Left ventricle myocardium inferior (tissue), 1 donor: ENCODE measurements around the gene NT5DC2. TPM values are rescaled to one million over a fixed set of nuclear protein-coding genes. Genes with fewer than 3 reads are reported as not detected.

Experiments used
- DNase-seq: peaks from one replicate; pipeline ENCODE4 v3.0.0-alpha.2; 2020
- H3K27ac ChIP-seq: fragments of 200-600 bp; replicated peaks from 2 replicates; pipeline ENCODE4 v1.8.0; 2021
- H3K27me3 ChIP-seq: fragments of 200-600 bp; 2 replicates; pipeline ENCODE4 v1.8.0; 2021; ENCODE audit warnings: low read depth
- H3K36me3 ChIP-seq: fragments of 200-600 bp; 2 replicates; pipeline ENCODE4 v1.8.0; 2021
- H3K4me1 ChIP-seq: fragments of 200-600 bp; 2 replicates; pipeline ENCODE4 v1.8.0; 2021
- H3K4me3 ChIP-seq: fragments of 200-600 bp; 2 replicates; pipeline ENCODE4 v1.8.0; 2021; ENCODE audit warnings: mild to moderate bottlenecking, moderate library complexity
- H3K9me3 ChIP-seq: fragments of 200-600 bp; replicated peaks from 2 replicates; pipeline ENCODE4 v1.8.0; 2021
- intact Hi-C: fragments of 100-400 bp; cut with micrococcal nuclease; formaldehyde crosslinking; loops from one replicate; pipeline ENCODE4 v1.11.0; 2022
- total RNA-seq: library from RNA; stranded (reverse); fragmentation: NEBNext Ultra II Directional; extraction: Animal tissue kit (Norgen Biotek cat#: 25700); gene quantifications from one replicate; pipeline ENCODE4 v1.2.1, GENCODE V29; 2021
- TF ChIP-seq, protein P1 (sequence below): fragments of 200-600 bp; IDR thresholded peaks from 2 replicates; pipeline ENCODE4 v1.8.0; 2021; ENCODE audit warnings: antibody characterized with exemption, mild to moderate bottlenecking, borderline replicate concordance
- donor health status: DM: no; HTN: yes; CAD: no; lungs with severe emphysema.

Gene NT5DC2
- total RNA-seq, 1 donor from 2014 or later: 69.3 TPM

DNA sequence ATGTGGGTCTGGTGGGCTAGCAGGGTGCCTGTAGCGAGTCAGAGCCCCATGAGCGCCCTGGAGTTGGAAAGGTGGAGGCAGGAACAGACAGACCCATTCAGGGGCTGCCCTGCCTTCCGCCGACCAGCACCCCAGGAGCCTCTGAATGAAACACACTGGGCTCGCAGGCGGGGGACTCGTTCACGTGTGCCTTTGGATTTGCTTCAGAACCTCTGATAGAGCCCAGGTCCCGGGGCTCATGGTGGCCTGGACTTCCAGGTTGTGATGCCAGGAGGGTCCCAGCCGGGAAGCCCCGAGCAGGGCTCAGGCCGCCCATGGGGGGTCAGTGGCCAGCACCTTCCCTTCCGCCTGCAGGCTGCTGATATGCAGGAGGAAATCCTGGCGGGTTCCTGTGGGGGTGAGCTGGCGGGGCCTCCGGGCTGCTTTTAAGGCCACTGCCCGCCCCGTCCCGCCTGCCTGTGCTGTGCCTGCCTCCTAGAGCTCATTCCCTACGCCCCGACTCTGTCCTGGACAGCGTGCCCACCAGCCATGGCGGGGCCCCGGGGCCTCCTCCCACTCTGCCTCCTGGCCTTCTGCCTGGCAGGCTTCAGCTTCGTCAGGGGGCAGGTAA is 38.7 kb downstream of the NT5DC2 start, which contains the start of gene STAB1:
Gene STAB1 (plus strand): TSS at position 453 of the 610 bp plus-strand sequence. CDS start 76 bp downstream, at position 529.
- no peaks in the 10 kb centered on the region for H3K9me3 ChIP-seq
- DNase-seq: peak; percentile 73
- H3K27me3 ChIP-seq: no peaks in the 10 kb centered on the region
- H3K36me3 ChIP-seq: peaks cover 36% of the 10 kb centered on the region
- peak within 1 kb of the TSS; percentile 81 for H3K27ac ChIP-seq
- TF ChIP-seq, protein P1, sequence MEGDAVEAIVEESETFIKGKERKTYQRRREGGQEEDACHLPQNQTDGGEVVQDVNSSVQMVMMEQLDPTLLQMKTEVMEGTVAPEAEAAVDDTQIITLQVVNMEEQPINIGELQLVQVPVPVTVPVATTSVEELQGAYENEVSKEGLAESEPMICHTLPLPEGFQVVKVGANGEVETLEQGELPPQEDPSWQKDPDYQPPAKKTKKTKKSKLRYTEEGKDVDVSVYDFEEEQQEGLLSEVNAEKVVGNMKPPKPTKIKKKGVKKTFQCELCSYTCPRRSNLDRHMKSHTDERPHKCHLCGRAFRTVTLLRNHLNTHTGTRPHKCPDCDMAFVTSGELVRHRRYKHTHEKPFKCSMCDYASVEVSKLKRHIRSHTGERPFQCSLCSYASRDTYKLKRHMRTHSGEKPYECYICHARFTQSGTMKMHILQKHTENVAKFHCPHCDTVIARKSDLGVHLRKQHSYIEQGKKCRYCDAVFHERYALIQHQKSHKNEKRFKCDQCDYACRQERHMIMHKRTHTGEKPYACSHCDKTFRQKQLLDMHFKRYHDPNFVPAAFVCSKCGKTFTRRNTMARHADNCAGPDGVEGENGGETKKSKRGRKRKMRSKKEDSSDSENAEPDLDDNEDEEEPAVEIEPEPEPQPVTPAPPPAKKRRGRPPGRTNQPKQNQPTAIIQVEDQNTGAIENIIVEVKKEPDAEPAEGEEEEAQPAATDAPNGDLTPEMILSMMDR: no peak
- peaks cover 66% of the 10 kb centered on the region for H3K4me1 ChIP-seq
- H3K4me3 ChIP-seq: peak within 1 kb of the TSS; percentile 66
- intact Hi-C loops: no loop called here

DNA sequence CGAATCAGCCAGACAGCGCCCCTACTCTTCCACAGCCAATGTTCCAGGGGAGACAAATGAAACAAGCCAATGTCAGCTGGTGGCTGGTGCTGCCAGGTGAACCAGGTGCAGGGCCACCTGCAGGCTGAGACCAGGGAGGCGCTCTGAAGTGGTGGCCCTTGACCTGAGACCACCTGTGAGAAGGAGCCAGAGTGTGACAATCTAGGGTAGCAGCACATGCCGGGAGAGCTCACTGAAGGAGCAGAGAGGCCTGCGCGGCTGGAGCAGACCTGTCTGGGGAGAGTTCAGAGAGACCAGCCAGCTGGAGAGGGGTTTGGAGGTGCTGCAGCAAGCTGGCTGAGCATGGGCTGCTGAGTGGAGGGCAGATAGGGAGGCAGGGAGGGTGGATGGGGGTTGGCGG is 39.2 kb downstream of the NT5DC2 start:
- H3K27me3 ChIP-seq: no peaks in the 10 kb centered on the region
- peak overlapping the region; percentile 81 for H3K27ac ChIP-seq
- no peaks in the 10 kb centered on the region for H3K9me3 ChIP-seq
- DNase-seq: no peak
- intact Hi-C loops: no loop called here
- peak overlapping the region; percentile 66 for H3K4me3 ChIP-seq
- peaks cover 71% of the 10 kb centered on the region for H3K4me1 ChIP-seq
- TF ChIP-seq, protein P1: no peak
- H3K36me3 ChIP-seq: peaks cover 42% of the 10 kb centered on the region

DNA sequence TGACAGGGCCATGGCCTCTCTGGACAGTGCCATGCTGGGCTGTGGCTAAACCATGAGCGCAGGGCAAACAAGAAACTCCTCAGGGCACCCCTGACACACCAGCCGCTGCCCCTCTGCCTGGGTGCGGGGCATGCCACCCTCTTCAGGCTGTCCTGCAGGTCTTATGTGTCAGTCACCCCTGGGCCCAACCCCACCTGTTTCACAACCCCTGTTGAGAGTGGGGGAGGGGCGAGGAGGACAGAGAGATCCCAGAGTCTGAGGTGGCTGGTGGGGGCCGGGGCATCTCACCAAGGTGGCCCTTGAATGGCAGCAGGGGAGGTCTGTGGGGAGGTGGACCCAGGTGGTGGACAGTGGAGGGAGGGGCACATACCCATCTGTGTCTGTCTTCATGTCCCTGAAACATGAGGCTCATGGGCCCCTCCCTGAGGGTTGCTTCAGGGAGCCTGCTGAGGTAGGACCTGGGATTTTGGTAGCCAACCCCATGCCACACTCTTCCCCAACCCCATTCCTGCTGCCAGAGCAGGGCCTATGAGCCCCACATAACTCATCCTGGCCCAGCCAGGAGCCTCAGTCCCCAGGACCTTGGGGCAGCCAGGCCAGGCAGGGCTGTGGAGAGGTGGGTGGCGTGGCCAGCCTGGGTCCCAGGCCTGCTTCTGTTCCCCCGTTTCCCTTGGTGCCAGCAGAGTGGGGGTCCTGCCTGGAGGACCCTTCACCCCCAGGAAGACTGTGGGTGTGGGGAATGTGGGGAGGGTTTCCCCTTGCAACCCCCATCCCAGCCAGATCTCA is 40.2 kb downstream of the NT5DC2 start:
- Histone ChIP-seq H3K9me3 (no peaks in the 10 kb centered on the region), H3K4me3 (no peak overlapping the region), H3K27me3 (no peaks in the 10 kb centered on the region), H3K36me3 (peaks cover 52% of the 10 kb centered on the region), H3K4me1 (peaks cover 80% of the 10 kb centered on the region), H3K27ac (no peak overlapping the region)
- TF ChIP-seq, protein P1: no peak
- DNase-seq: no peak
- intact Hi-C loops: no loop called here

DNA sequence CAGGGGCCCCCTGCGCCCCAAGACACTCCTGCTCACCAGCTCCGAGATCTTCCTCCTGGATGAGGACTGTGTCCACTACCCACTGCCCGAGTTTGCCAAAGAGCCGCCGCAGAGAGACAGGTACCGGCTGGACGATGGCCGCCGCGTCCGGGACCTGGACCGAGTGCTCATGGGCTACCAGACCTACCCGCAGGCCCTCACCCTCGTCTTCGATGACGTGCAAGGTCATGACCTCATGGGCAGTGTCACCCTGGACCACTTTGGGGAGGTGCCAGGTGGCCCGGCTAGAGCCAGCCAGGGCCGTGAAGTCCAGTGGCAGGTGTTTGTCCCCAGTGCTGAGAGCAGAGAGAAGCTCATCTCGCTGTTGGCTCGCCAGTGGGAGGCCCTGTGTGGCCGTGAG is 41.6 kb downstream of the NT5DC2 start:
- H3K9me3 ChIP-seq: no peaks in the 10 kb centered on the region
- no peak overlapping the region for H3K4me3 ChIP-seq
- TF ChIP-seq, protein P1: no peak
- intact Hi-C loops: no loop called here
- peaks cover 84% of the 10 kb centered on the region for H3K4me1 ChIP-seq
- H3K36me3 ChIP-seq: peaks cover 66% of the 10 kb centered on the region
- peak overlapping the region; percentile 82 for H3K27ac ChIP-seq
- no peak for DNase-seq
- no peaks in the 10 kb centered on the region for H3K27me3 ChIP-seq

DNA sequence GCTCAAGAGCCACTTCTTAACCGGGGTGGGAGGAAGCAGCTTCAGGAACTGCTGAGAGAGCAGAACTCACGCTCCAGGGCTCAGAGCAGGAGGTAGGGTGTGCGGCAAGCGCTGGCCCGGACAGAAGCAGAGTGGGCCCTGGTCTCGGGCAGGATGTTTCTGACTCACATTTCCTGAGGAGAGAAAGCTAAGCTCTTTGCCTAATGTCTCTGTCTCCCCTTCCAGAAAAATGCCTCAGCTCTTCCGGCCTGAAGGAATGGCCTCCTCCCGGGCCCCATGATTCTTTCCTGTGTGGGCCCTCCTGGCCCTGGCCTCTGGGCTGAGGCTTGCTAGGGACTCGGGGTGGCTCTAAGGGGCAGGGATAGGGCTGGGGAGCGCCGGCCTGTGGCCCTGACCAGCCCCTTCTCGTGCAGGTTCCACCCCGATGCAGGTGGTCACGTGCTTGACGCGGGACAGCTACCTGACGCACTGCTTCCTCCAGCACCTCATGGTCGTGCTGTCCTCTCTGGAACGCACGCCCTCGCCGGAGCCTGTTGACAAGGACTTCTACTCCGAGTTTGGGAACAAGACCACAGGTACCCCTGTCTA is 42.6 kb downstream of the NT5DC2 start:
- TF ChIP-seq, protein P1: no peak
- Histone ChIP-seq H3K4me3 (peak overlapping the region; percentile 2), H3K4me1 (peaks cover 78% of the 10 kb centered on the region), H3K27ac (peak overlapping the region; percentile 82), H3K27me3 (no peaks in the 10 kb centered on the region), H3K36me3 (peaks cover 76% of the 10 kb centered on the region), H3K9me3 (no peaks in the 10 kb centered on the region)
- intact Hi-C loops: no loop called here
- peak; percentile 50 for DNase-seq
